ENCODE results near the gene POU2F3. TPM values are rescaled to one million over a fixed set of nuclear protein-coding genes. Genes with fewer than 3 reads are reported as not detected.

Gene POU2F3
- total RNA-seq, 1 donor from 2014 or later = not detected

DNA sequence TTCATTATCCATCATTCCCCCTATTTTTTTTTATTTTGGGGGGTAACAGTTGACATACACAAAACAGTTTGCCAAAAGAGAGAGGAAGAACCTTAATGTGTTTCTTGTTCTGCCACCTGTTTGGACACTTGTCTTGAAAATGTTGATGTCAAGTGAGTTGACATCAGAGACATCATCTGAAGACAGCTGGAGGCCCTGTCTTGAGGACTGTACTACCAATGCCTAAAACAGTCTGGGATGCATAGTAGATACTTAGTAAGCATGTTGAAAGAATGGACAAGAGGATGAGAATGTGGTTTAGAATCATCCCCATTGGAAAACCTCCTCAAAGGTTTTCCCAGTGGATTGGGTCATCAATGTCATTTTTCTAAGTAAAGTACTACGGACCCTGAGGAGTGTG, 93.9 kb downstream of the POU2F3 start:
- H3K4me3 Mint-ChIP-seq (ENCODE audit: unreplicated experiment) = no peak overlapping the region
- no peaks in the 10 kb centered on the region for H3K36me3 Mint-ChIP-seq (ENCODE audit: unreplicated experiment)
- TF ChIP-seq, protein P1, sequence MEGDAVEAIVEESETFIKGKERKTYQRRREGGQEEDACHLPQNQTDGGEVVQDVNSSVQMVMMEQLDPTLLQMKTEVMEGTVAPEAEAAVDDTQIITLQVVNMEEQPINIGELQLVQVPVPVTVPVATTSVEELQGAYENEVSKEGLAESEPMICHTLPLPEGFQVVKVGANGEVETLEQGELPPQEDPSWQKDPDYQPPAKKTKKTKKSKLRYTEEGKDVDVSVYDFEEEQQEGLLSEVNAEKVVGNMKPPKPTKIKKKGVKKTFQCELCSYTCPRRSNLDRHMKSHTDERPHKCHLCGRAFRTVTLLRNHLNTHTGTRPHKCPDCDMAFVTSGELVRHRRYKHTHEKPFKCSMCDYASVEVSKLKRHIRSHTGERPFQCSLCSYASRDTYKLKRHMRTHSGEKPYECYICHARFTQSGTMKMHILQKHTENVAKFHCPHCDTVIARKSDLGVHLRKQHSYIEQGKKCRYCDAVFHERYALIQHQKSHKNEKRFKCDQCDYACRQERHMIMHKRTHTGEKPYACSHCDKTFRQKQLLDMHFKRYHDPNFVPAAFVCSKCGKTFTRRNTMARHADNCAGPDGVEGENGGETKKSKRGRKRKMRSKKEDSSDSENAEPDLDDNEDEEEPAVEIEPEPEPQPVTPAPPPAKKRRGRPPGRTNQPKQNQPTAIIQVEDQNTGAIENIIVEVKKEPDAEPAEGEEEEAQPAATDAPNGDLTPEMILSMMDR (IDR thresholded peaks at IDR 0.05; ENCODE audit: partially characterized antibody, unreplicated experiment) = no peak
- H3K27me3 Mint-ChIP-seq (ENCODE audit: unreplicated experiment) = peaks cover 3% of the 10 kb centered on the region
- peaks cover 17% of the 10 kb centered on the region for H3K4me1 Mint-ChIP-seq (ENCODE audit: low read depth, unreplicated experiment)
- DNase-seq = no peak
- peaks cover 3% of the 10 kb centered on the region for H3K9me3 Mint-ChIP-seq (ENCODE audit: unreplicated experiment)
- no peak overlapping the region for H3K27ac Mint-ChIP-seq (ENCODE audit: unreplicated experiment)

DNA sequence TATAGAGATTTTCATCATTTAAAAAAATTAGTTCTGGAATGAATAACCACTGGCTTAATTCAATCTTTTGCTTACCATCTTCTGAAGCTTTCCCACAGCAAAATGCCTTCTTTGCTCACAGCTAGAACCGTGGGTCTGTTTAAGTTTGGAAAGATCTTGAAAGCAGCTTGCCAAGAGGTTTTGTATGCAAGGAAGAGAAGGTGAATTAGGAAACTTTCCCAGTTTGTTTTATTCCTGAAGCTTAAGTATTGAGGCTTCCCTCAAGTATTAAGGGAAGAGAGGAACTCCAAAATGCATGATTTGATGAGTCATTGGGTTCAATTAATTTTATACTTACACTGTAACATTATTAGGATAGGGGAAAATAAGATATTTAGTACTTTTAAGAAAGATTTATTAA, 94.4 kb downstream of the POU2F3 start:
- DNase-seq = no peak

DNA sequence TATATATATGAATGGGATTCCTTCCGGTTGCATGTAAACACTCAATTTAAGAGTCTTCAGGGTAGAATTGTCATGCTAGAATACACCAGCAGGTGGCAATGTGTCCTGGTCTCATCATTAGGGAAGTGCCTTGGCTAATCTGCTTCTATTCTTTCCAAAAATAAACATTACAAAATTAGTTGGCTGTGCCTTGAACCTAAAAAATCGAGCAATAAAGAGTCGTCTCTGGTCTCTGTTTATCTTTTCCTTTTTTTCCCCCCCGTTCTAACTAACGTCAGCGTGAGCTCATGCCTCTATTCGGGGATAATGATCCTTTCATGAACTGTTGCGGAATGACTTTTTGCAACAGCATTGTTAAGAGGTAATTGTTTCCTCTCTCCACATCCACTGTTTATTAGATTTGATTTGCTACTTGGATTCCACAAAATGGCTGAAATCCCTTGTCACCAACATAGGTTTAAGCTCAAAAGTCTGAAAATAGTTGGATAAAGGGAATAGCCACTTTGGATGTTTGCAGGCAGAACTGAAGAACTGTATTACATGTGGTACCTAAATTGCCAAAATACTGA, 95.0 kb downstream of the POU2F3 start:
- TF ChIP-seq, protein P1 (IDR thresholded peaks at IDR 0.05; ENCODE audit: partially characterized antibody, unreplicated experiment) = peak; percentile 72
- H3K4me3 Mint-ChIP-seq (ENCODE audit: unreplicated experiment) = peak overlapping the region; percentile 82
- no peaks in the 10 kb centered on the region for H3K36me3 Mint-ChIP-seq (ENCODE audit: unreplicated experiment)
- peaks cover 27% of the 10 kb centered on the region for H3K4me1 Mint-ChIP-seq (ENCODE audit: low read depth, unreplicated experiment)
- DNase-seq = peak; percentile 38
- H3K27ac Mint-ChIP-seq (ENCODE audit: unreplicated experiment) = no peak overlapping the region
- peaks cover 5% of the 10 kb centered on the region for H3K9me3 Mint-ChIP-seq (ENCODE audit: unreplicated experiment)
- peaks cover 3% of the 10 kb centered on the region for H3K27me3 Mint-ChIP-seq (ENCODE audit: unreplicated experiment)

More for the DNA sequence above, 94.4 kb downstream of the POU2F3 start:
- H3K4me1 Mint-ChIP-seq (ENCODE audit: low read depth, unreplicated experiment) = peaks cover 20% of the 10 kb centered on the region
- H3K4me3 Mint-ChIP-seq (ENCODE audit: unreplicated experiment) = no peak overlapping the region
- H3K27me3 Mint-ChIP-seq (ENCODE audit: unreplicated experiment) = peaks cover 3% of the 10 kb centered on the region
- TF ChIP-seq, protein P1 (IDR thresholded peaks at IDR 0.05; ENCODE audit: partially characterized antibody, unreplicated experiment) = no peak
- no peaks in the 10 kb centered on the region for H3K36me3 Mint-ChIP-seq (ENCODE audit: unreplicated experiment)
- H3K27ac Mint-ChIP-seq (ENCODE audit: unreplicated experiment) = no peak overlapping the region
- H3K9me3 Mint-ChIP-seq (ENCODE audit: unreplicated experiment) = peaks cover 3% of the 10 kb centered on the region

DNA sequence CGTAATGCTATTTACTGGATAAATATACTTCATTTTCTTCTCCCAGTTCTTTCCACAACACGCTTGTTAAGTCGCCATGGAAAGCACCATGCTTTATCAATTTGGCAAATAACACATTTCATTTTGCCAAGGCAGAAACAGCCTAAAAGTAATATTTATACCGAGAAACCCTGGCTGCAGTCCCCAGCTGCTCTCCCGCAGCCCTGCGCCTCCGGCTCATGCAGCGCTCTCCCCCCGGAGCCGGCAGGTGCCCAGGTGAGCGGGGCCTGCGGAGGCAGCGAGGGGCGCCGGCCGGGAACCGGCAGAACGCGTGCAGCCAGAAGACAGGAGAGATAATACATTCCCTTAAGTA, 95.6 kb downstream of the POU2F3 start:
- H3K9me3 Mint-ChIP-seq (ENCODE audit: unreplicated experiment) = peaks cover 5% of the 10 kb centered on the region
- no peak for DNase-seq
- peak overlapping the region; percentile 82 for H3K4me3 Mint-ChIP-seq (ENCODE audit: unreplicated experiment)
- peaks cover 28% of the 10 kb centered on the region for H3K4me1 Mint-ChIP-seq (ENCODE audit: low read depth, unreplicated experiment)
- H3K27ac Mint-ChIP-seq (ENCODE audit: unreplicated experiment) = no peak overlapping the region
- TF ChIP-seq, protein P1 (IDR thresholded peaks at IDR 0.05; ENCODE audit: partially characterized antibody, unreplicated experiment) = no peak
- no peaks in the 10 kb centered on the region for H3K36me3 Mint-ChIP-seq (ENCODE audit: unreplicated experiment)
- peaks cover 3% of the 10 kb centered on the region for H3K27me3 Mint-ChIP-seq (ENCODE audit: unreplicated experiment)

DNA sequence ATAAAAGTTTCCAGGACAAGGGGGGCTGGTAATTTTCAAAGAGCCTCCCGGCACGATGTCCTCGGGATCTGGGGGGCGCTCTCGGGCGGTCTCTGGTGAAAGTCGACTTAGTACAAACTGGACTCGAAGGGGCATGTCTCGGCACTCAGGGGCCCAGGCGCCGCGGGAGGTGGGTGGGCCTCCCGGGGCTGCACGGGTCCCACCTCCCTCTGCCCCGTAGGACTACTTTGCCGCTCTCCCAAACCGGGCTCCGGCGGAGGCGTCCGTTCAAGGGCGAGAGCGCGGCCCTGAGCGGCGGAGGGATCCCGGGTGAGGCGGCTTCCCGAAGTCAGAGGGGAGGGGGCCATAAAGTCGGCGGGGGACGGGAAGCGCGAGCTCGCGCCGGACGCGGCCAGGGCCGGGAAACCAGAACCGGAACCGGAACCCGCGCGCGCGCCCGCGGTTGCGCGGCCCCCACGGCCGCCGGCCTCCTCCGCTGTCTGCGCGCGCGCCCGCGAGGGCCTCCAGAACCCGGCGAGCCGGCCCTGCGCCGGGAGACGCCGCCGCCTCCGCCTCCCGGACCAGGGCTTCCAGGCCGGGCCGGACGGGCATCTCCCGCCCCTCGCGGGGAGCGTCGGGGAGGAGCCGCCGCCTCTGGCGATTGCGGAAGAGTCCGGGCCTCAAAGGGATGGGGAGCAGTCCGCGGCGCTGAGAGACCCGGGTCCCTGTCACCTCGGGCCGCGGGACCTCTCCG, 96.1 kb downstream of the POU2F3 start, which contains the start of gene ARHGEF12:
TSS of gene ARHGEF12 (plus strand) at position 506 of the 733 bp plus-strand sequence. CDS start 831 bp downstream, outside the sequence.
- peak; percentile 95 for DNase-seq
- peaks cover 5% of the 10 kb centered on the region for H3K9me3 Mint-ChIP-seq (ENCODE audit: unreplicated experiment)
- H3K4me3 Mint-ChIP-seq (ENCODE audit: unreplicated experiment) = peak within 1 kb of the TSS; percentile 92
- H3K27me3 Mint-ChIP-seq (ENCODE audit: unreplicated experiment) = peaks cover 3% of the 10 kb centered on the region
- peaks cover 28% of the 10 kb centered on the region for H3K4me1 Mint-ChIP-seq (ENCODE audit: low read depth, unreplicated experiment)
- TF ChIP-seq, protein P1 (IDR thresholded peaks at IDR 0.05; ENCODE audit: partially characterized antibody, unreplicated experiment) = no peak
- H3K36me3 Mint-ChIP-seq (ENCODE audit: unreplicated experiment) = no peaks in the 10 kb centered on the region
- peak within 1 kb of the TSS; percentile 90 for H3K27ac Mint-ChIP-seq (ENCODE audit: unreplicated experiment)

Data from glutamatergic neuron (in vitro differentiated cells).